IMR-90 (cell line): ENCODE measurements around the gene ZBTB14. TPM values are rescaled to one million over a fixed set of nuclear protein-coding genes. Genes with fewer than 3 reads are reported as not detected.

Source experiments
- ATAC-seq: fragments of 200-7000 bp; cut with Tn5 transposase; 2 replicates; pipeline ENCODE4 v1.9.1; 2020; ENCODE audit warnings: low read depth, mild to moderate bottlenecking, moderate library complexity
- BruUV-seq: library from RNA; stranded (reverse); fragments of 400-500 nt; replicated peaks from 2 replicates; lab custom pipeline; 2021; lab: Mats Ljungman, UMichigan
- CTCF ChIA-PET: fragments of 300-600 bp; formaldehyde crosslinking; extraction: SDS; loops from one replicate; lab custom pipeline; 2021; ENCODE audit warnings: antibody characterized with exemption; lab: Yijun Ruan, JAX
- POLR2A ChIA-PET: fragments of 300-600 bp; sonication (Branson Sonifier 250); formaldehyde crosslinking; loops from one replicate; lab custom pipeline; 2022; ENCODE audit warnings: antibody characterized with exemption; ENCODE audit not compliant: unreplicated experiment; lab: Charles Lee
- DNase-seq: peaks from one replicate; pipeline ENCODE4 v3.0.0; 2013
- H2AFZ ChIP-seq: replicated peaks from 2 replicates; pipeline ENCODE3; 2013; ENCODE audit warnings: low read length, mild to moderate bottlenecking; ENCODE audit not compliant: poor library complexity
- H2AK5ac ChIP-seq: 2 replicates; pipeline ENCODE4 v1.6.1; 2013; ENCODE audit warnings: low read depth, low read length, inconsistent platforms
- H2AK9ac ChIP-seq: replicated peaks from 2 replicates; pipeline ENCODE3; 2013; ENCODE audit warnings: mild to moderate bottlenecking, low read depth, low read length, moderate library complexity; ENCODE audit not compliant: poor library complexity
- H2BK120ac ChIP-seq: 2 replicates; pipeline ENCODE4 v1.6.1; 2013; ENCODE audit warnings: low read depth, low read length, inconsistent platforms
- H2BK15ac ChIP-seq: 3 replicates; pipeline ENCODE4 v1.6.1; 2013; ENCODE audit warnings: low read depth, low read length, inconsistent platforms
- H2BK20ac ChIP-seq: 2 replicates; pipeline ENCODE4 v1.6.1; 2013; ENCODE audit warnings: low read depth, mild to moderate bottlenecking, inconsistent platforms, low read length, moderate library complexity
- H2BK5ac ChIP-seq: 2 replicates; pipeline ENCODE4 v1.6.1; 2013; ENCODE audit warnings: mild to moderate bottlenecking, low read depth, low read length, inconsistent platforms; ENCODE audit not compliant: poor library complexity, severe bottlenecking
- H3K14ac ChIP-seq: replicated peaks from 2 replicates; pipeline ENCODE4 v1.6.1; 2013; ENCODE audit warnings: low read depth, low read length, inconsistent platforms
- H3K18ac ChIP-seq: 2 replicates; pipeline ENCODE4 v1.6.1; 2013; ENCODE audit warnings: low read depth, low read length, control low read depth
- H3K23ac ChIP-seq: 2 replicates; pipeline ENCODE4 v1.6.1; 2013; ENCODE audit warnings: low read depth, low read length, inconsistent platforms
- H3K27ac ChIP-seq: 2 replicates; pipeline ENCODE4 v1.5.1; 2013; ENCODE audit warnings: mild to moderate bottlenecking, control low read depth, low read length; ENCODE audit not compliant: insufficient read depth
- H3K27me3 ChIP-seq: 2 replicates; pipeline ENCODE4 v1.6.1; 2013; ENCODE audit warnings: low read length; ENCODE audit not compliant: control insufficient read depth, insufficient read depth
- H3K36me3 ChIP-seq: 2 replicates; pipeline ENCODE4 v1.6.1; 2013; ENCODE audit warnings: low read length, mixed read lengths; ENCODE audit not compliant: control insufficient read depth, insufficient read depth
- H3K4ac ChIP-seq: 2 replicates; pipeline ENCODE4 v1.6.1; 2013; ENCODE audit warnings: low read depth, low read length, inconsistent platforms
- H3K4me1 ChIP-seq: 2 replicates; pipeline ENCODE4 v1.6.1; 2013; ENCODE audit warnings: low read length, mixed read lengths; ENCODE audit not compliant: control insufficient read depth, insufficient read depth
- H3K4me2 ChIP-seq: 2 replicates; pipeline ENCODE4 v1.6.1; 2013; ENCODE audit warnings: low read depth, mild to moderate bottlenecking, control low read depth, low read length, moderate library complexity
- H3K4me3 ChIP-seq: 2 replicates; pipeline ENCODE4 v1.5.1; 2013; ENCODE audit warnings: low read depth, mild to moderate bottlenecking, control low read depth, low read length, moderate library complexity; ENCODE audit not compliant: insufficient read depth
- H3K56ac ChIP-seq: 2 replicates; pipeline ENCODE4 v1.6.1; 2013; ENCODE audit warnings: low read length, inconsistent platforms; ENCODE audit not compliant: insufficient read depth; ENCODE audit errors: extremely low read depth
- H3K79me1 ChIP-seq, 2 experiments: 2 replicates each; pipeline ENCODE4 v1.6.1; 2013; ENCODE audit warnings: low read length in 2 of 2, inconsistent platforms in 1 of 2, low read depth in 1 of 2
- H3K9ac ChIP-seq: 2 replicates; pipeline ENCODE4 v1.6.1; 2013; ENCODE audit warnings: low read depth, low read length, control low read depth
- H3K9me1 ChIP-seq: 2 replicates; pipeline ENCODE4 v1.6.1; 2013; ENCODE audit warnings: low read length, inconsistent platforms; ENCODE audit not compliant: insufficient read depth
- H3K9me3 ChIP-seq: 2 replicates; pipeline ENCODE4 v1.6.1; 2013; ENCODE audit warnings: low read length; ENCODE audit not compliant: control insufficient read depth, insufficient read depth
- H4K20me1 ChIP-seq: 2 replicates; pipeline ENCODE4 v1.6.1; 2013; ENCODE audit warnings: low read length, inconsistent platforms; ENCODE audit not compliant: insufficient read depth
- H4K5ac ChIP-seq: 2 replicates; pipeline ENCODE4 v1.6.1; 2013; ENCODE audit warnings: mild to moderate bottlenecking, low read depth, low read length, control low read depth
- H4K8ac ChIP-seq, 2 experiments: 2 replicates each; pipeline ENCODE4 v1.6.1; 2013; ENCODE audit warnings: low read depth in 2 of 2, low read length in 2 of 2, control low read depth in 1 of 2, inconsistent platforms in 1 of 2
- H4K91ac ChIP-seq: 2 replicates; pipeline ENCODE4 v1.6.1; 2013; ENCODE audit warnings: low read depth, low read length, inconsistent platforms; ENCODE audit not compliant: insufficient read depth
- CHD1 ChIP-seq: IDR thresholded peaks from 2 replicates; pipeline ENCODE4 v1.6.1; 2012; ENCODE audit warnings: low read depth, low read length, improper control_type of control experiment
- FOS ChIP-seq: fragments of 150-350 bp; IDR thresholded peaks from 2 replicates; pipeline ENCODE4 v1.6.1; 2016; ENCODE audit warnings: low read depth, low read length
- MAFK ChIP-seq: IDR thresholded peaks from 2 replicates; pipeline ENCODE4 v1.6.1; 2012; ENCODE audit warnings: low read depth, low read length, improper control_type of control experiment
- MAZ ChIP-seq: IDR thresholded peaks from 2 replicates; pipeline ENCODE4 v1.6.1; 2012; ENCODE audit warnings: low read depth, mild to moderate bottlenecking, low read length, improper control_type of control experiment, moderate library complexity, borderline replicate concordance
- MXI1 ChIP-seq: IDR thresholded peaks from 2 replicates; pipeline ENCODE4 v1.6.1; 2012; ENCODE audit warnings: low read depth, mild to moderate bottlenecking, low read length, moderate library complexity, borderline replicate concordance
- NFE2L2 ChIP-seq: fragments of 150-350 bp; IDR thresholded peaks from 2 replicates; pipeline ENCODE4 v1.6.1; 2016; ENCODE audit warnings: low read depth, mild to moderate bottlenecking, low read length
- RAD21 ChIP-seq: IDR thresholded peaks from 2 replicates; pipeline ENCODE4 v1.6.1; 2012; ENCODE audit warnings: low read length, improper control_type of control experiment
- RFX5 ChIP-seq: IDR thresholded peaks from 2 replicates; pipeline ENCODE4 v1.8.0; 2012; ENCODE audit warnings: low read depth, mild to moderate bottlenecking, low read length, moderate library complexity
- SMC3 ChIP-seq: fragments of 150-350 bp; IDR thresholded peaks from 2 replicates; pipeline ENCODE4 v1.6.1; 2016; ENCODE audit warnings: low read depth, mild to moderate bottlenecking, antibody characterized with exemption, low read length, moderate library complexity
- WGBS, 2 experiments: methylation state at CpG; one replicate each; pipeline versions ENCODE4 v1.1.5 to v1.1.7; 2013; ENCODE audit warnings: missing lambda C conversion rate in 2 of 2; ENCODE audit not compliant: insufficient read length in 1 of 2; ENCODE audit errors: extremely low coverage in 2 of 2; 5-methylcytosine and 5-hydroxymethylcytosine counted together
- dilution Hi-C: fragments of 300-500 bp; cut with HindIII; formaldehyde crosslinking; loops from one replicate; pipeline ENCODE4 v1.14.3; 2018; ENCODE audit warnings: low sequenced_read_pairs; ENCODE audit not compliant: unreplicated experiment
- in situ Hi-C: fragments of 300-500 bp; cut with MboI; formaldehyde crosslinking; loops from 3 replicates; pipeline ENCODE4 v1.14.3; 2019; ENCODE audit warnings: low sequenced_read_pairs, inconsistent platforms, mixed read lengths
- intact Hi-C: fragments of 100-400 bp; cut with micrococcal nuclease; formaldehyde crosslinking; loops from 2 replicates; pipeline ENCODE4 v1.10.0; 2022
- polyA plus RNA-seq, 3 experiments: library from polyadenylated mRNA; depleted of rRNA; stranded (reverse); fragments of >200 nt; gene quantifications; 2 replicates each; pipeline ENCODE4 v1.2.3, GENCODE V29; 2012; ENCODE audit warnings: low replicate concordance in 1 of 3
- total RNA-seq: library from RNA; depleted of rRNA; stranded (reverse); fragments of >200 nt; gene quantifications from 2 replicates; pipeline ENCODE4 v1.2.3, GENCODE V29; 2012

The ZBTB14 gene
- total and polyA plus RNA-seq, 2 of the 4 experiments (the other 2 are of a cell fraction): 5.8 to 9.1 TPM

DNA sequence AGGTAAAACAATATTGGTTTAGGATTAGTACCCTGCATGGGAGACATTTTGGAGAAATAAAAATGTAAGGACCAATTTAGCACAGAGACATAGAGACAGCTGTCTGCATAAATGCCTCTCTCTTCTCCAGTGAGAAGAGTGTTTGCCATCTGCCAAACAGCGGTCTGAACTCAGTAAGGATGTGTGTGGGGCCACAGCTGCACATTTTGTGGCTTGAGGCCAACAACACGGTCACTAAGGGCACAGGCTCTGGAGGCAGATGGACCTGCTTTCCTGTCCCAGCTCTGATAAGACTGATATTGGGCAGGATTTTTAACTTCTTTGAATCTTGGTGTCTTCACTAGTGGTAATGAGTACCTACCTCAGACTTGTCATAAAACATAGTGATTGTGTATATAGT is 10.2 kb downstream of the ZBTB14 start:
- dilution Hi-C loops (no loop called here), in situ Hi-C loops (no loop called here), intact Hi-C loops (no loop called here)
- Histone ChIP-seq H2BK15ac (no peak overlapping the region), H4K20me1 (no peaks in the 10 kb centered on the region), H2AFZ (no peak overlapping the region), H4K8ac (no peak overlapping the region), H3K4me1 (no peaks in the 10 kb centered on the region), H3K56ac (no peak overlapping the region), H3K27ac (no peak overlapping the region), H2AK5ac (no peak overlapping the region), H3K14ac (no peak overlapping the region), H2BK20ac (no peak overlapping the region), H3K4me2 (no peak overlapping the region), H3K4me3 (no peak overlapping the region), H3K9me1 (no peaks in the 10 kb centered on the region; the same call in 1 of the 2 replicates), H3K4ac (no peak overlapping the region), H2AK9ac (no peak overlapping the region), H3K9ac (no peak overlapping the region), H3K79me1 (no peaks in the 10 kb centered on the region), H3K18ac (no peak overlapping the region), H4K5ac (no peak overlapping the region), H3K23ac (no peak overlapping the region), H2BK5ac (no peak overlapping the region), H3K36me3 (peaks cover 2% of the 10 kb centered on the region), H2BK120ac (no peak overlapping the region), H3K9me3 (no peaks in the 10 kb centered on the region), H4K91ac (no peak overlapping the region), H3K27me3 (no peaks in the 10 kb centered on the region)
- ATAC-seq (no peak), DNase-seq (no peak)
- ChIA-PET CTCF (no interaction called here), POLR2A (no interaction called here)
- no TSS peak for BruUV-seq
- TF ChIP-seq NFE2L2 (no peak), RAD21 (no peak), SMC3 (no peak), MXI1 (no peak), MAZ (no peak), MAFK (no peak), FOS (no peak), RFX5 (no peak), CHD1 (no peak)
- WGBS, 2 experiments: no CpG with 5 or more reads among the region's 2 CpGs
